HCT116 (cell line): ENCODE results near the gene FAM219A.

ENCODE experiments used
- EZH2phosphoT487 ChIP-seq: fragments of 200-600 bp; IDR thresholded peaks from 2 replicates; pipeline ENCODE4 v1.6.1; 2018; ENCODE audit warnings: antibody characterized with exemption, borderline replicate concordance
- POLR2A ChIP-seq: IDR thresholded peaks from 2 replicates; pipeline ENCODE4 v1.7.0; 2011; ENCODE audit warnings: borderline replicate concordance; ENCODE audit not compliant: insufficient read depth, insufficient read length; ENCODE audit errors: extremely low read depth
- POLR2AphosphoS5 ChIP-seq: IDR thresholded peaks from 2 replicates; pipeline ENCODE4 v1.6.1; 2011; ENCODE audit warnings: mild to moderate bottlenecking, low read depth, low read length, moderate library complexity
- SIN3A ChIP-seq: IDR thresholded peaks from 2 replicates; pipeline ENCODE4 v1.6.1; 2012; ENCODE audit warnings: low read depth
- TF ChIP-seq, protein P1 (sequence below), 3 experiments: fragments of 200-600 bp in 1 of 3; sonication (generic) in 1 of 3; IDR thresholded peaks in 2 of 3; conservative IDR thresholded peaks in 1 of 3; 2 replicates each; pipeline ENCODE4 v1.5.1; 2012 to 2017; ENCODE audit warnings: low read depth in 2 of 3, low read length in 2 of 3, antibody characterized with exemption in 1 of 3, borderline replicate concordance in 1 of 3, control low read depth in 1 of 3, mild to moderate bottlenecking in 1 of 3, mixed read lengths in 1 of 3, mixed run types in 1 of 3, moderate library complexity in 1 of 3; ENCODE audit not compliant: insufficient read depth in 1 of 3

DNA sequence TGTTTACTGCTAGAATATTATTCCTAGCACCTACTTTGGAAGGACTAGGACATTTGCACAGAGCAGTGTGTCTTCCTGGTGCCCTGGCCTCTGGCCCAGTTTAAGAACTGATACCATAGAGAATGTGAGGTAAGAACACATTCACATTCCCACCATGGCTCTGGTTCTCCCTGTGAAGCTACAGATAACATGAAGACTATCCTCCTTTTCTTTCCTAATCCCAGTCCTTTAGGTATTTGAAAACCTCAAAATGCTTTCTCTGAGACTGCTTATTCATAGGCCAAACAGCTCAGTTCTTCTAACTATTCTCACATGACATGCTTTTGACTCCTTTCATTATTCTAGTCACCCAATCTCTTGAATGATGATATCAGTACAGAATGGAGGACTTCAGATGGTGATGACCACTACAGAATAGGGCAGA, 11.9 kb downstream of the FAM219A start:
- TF ChIP-seq, protein P1, sequence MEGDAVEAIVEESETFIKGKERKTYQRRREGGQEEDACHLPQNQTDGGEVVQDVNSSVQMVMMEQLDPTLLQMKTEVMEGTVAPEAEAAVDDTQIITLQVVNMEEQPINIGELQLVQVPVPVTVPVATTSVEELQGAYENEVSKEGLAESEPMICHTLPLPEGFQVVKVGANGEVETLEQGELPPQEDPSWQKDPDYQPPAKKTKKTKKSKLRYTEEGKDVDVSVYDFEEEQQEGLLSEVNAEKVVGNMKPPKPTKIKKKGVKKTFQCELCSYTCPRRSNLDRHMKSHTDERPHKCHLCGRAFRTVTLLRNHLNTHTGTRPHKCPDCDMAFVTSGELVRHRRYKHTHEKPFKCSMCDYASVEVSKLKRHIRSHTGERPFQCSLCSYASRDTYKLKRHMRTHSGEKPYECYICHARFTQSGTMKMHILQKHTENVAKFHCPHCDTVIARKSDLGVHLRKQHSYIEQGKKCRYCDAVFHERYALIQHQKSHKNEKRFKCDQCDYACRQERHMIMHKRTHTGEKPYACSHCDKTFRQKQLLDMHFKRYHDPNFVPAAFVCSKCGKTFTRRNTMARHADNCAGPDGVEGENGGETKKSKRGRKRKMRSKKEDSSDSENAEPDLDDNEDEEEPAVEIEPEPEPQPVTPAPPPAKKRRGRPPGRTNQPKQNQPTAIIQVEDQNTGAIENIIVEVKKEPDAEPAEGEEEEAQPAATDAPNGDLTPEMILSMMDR (IDR thresholded peaks at IDR 0.05 in 2 of 3, conservative IDR thresholded peaks at IDR 0.05 in 1 of 3; ENCODE audit: borderline replicate concordance in 1 of 3, insufficient read depth in 1 of 3, low read depth in 2 of 3, low read length in 2 of 3), result no peak
- no peak for TF ChIP-seq POLR2A
- no peak for TF ChIP-seq POLR2AphosphoS5
- TF ChIP-seq EZH2phosphoT487, result no peak
- no peak for TF ChIP-seq SIN3A
